GM12891 (cell line): ENCODE data around the gene NEU4.

ENCODE experiments used
- DNase-seq: peaks from one replicate; pipeline ENCODE4 v3.0.0; 2011; ENCODE audit warnings: low spot score; ENCODE audit not compliant: insufficient read length
- FAIRE-seq: peaks from 2 replicates; lab custom pipeline; 2011; peaks lifted over from hg19 to GRCh38; lab: Jason Lieb, UNC
- PAX5 ChIP-seq: IDR thresholded peaks from 2 replicates; pipeline ENCODE4 v1.6.1; 2011; ENCODE audit warnings: low read length, moderate library complexity, mild to moderate bottlenecking; ENCODE audit not compliant: insufficient read depth, severe bottlenecking
- POLR2A ChIP-seq: IDR thresholded peaks from 2 replicates; pipeline ENCODE4 v1.6.1; 2011; ENCODE audit warnings: low read depth, low read length, control low read depth
- POLR2AphosphoS5 ChIP-seq: IDR thresholded peaks from 2 replicates; pipeline ENCODE4 v1.6.1; 2011; ENCODE audit warnings: low read depth, low read length, control low read depth
- POU2F2 ChIP-seq: IDR thresholded peaks from 2 replicates; pipeline ENCODE4 v1.6.1; 2011; ENCODE audit warnings: low read depth, mild to moderate bottlenecking, control low read depth, low read length, moderate library complexity
- SPI1 ChIP-seq: IDR thresholded peaks from 2 replicates; pipeline ENCODE4 v1.6.1; 2011; ENCODE audit warnings: low read depth, low read length, control low read depth
- TAF1 ChIP-seq: IDR thresholded peaks from 2 replicates; pipeline ENCODE4 v1.6.1; 2011; ENCODE audit warnings: low read depth, low read length, control low read depth

Gene NEU4

GRCh38 chr2:241835611-241836010, 26.6 kb downstream of the NEU4 start:
- FAIRE-seq (no peak), DNase-seq (no peak)
- TF ChIP-seq POU2F2 (no peak), POLR2AphosphoS5 (no peak), TAF1 (no peak), SPI1 (no peak), POLR2A (no peak), PAX5 (no peak)

GRCh38 chr2:241836292-241836691, 27.3 kb downstream of the NEU4 start:
- DNase-seq (no peak), FAIRE-seq (no peak)
- TF ChIP-seq TAF1: no peak
- TF ChIP-seq SPI1: no peak
- TF ChIP-seq POLR2AphosphoS5: no peak
- TF ChIP-seq POU2F2: no peak
- TF ChIP-seq POLR2A: no peak
- no peak for TF ChIP-seq PAX5

- DNase-seq (no peak), FAIRE-seq (no peak)
- TF ChIP-seq PAX5: no peak
- TF ChIP-seq POU2F2: no peak
- no peak for TF ChIP-seq POLR2A
- TF ChIP-seq SPI1: no peak
- TF ChIP-seq TAF1: no peak
- TF ChIP-seq POLR2AphosphoS5: no peak
Measured at GRCh38 chr2:241837197-241837965, 28.4 kb downstream of the NEU4 start.

- TF ChIP-seq TAF1: no peak
- no peak for TF ChIP-seq POU2F2
- TF ChIP-seq POLR2A: no peak
- TF ChIP-seq SPI1: no peak
- TF ChIP-seq PAX5: no peak
- TF ChIP-seq POLR2AphosphoS5: no peak
- DNase-seq (no peak), FAIRE-seq (no peak)
Measured at GRCh38 chr2:241841181-241842066, 32.4 kb downstream of the NEU4 start.

- no peak for TF ChIP-seq PAX5
- no peak for TF ChIP-seq POU2F2
- no peak for TF ChIP-seq POLR2A
- no peak for TF ChIP-seq TAF1
- no peak for TF ChIP-seq SPI1
- TF ChIP-seq POLR2AphosphoS5: no peak
- DNase-seq (no peak), FAIRE-seq (no peak)
Measured at GRCh38 chr2:241842067-241842415, 33.0 kb downstream of the NEU4 start.

DNA sequence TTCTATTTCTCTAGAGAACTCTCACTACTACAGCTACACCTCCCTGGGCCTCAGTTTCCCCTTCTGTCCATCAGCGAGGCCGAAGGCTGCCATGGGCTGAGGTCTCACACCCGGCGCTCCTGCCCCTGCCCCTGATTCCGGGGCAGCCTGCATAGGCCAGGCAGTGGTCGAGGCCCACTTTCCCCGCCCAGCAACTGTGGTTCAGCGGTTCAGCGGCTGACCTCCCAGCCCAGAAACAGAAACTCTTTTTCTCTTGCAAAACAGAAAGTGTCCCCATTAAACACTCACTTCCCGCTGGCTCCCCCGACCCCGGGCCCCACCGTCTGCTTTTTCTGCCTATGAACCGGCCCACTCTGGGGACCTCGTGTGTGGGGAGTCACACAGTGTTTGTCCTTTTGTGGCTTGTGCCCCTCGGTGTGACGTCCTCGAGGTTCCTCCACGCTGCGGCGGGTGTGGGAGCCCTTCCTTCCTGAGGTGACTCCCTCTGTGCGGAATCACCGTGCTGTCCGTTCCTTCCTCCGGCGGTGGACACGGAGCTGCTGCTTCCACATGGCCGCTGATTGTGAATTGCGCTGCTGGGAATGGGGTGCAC, 33.7 kb downstream of the NEU4 start:
- peak; percentile 70 for DNase-seq
- TF ChIP-seq SPI1 (0 out of 2 replicates have a peak, but pooled peaks have one; percentile 13), POU2F2 (no peak), POLR2A (no peak)
- FAIRE-seq: peak; percentile 85

DNA sequence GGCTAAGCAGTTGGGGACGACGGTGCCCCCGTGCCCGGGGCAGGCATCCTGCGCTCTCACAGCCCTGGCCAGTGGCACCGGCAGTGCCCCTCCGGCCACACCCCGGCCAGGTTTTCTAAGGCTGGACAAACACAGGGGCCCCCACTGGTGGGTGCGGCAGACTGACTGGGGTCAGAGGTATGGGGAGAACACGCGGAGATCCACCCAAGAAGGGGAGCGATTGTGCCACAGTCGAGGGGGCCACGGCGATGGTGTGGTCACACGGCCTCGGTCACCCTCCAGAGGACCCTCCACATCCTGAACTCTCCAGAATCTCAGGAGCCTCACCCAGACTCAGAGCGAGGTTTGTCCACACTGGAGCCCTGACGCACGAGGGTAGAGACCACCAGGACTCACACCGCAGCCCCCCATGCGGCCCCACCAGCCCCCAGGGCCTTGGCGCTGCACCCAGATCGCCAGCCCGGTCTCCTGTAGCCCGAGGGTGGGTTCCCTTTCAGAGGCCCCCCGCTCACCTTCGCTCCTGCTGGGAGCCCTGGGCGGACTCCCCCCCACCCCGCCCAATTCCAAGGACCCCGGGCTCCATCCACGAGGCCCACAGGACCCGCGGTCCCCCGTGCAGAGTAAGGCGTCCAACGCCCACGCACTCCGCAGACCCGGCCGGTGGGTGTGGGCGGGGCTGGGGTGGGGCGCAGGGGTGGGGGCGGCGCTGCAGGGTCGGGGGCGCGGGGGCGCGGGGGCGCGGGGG, 34.5 kb downstream of the NEU4 start:
- no peak for TF ChIP-seq SPI1
- no peak for TF ChIP-seq POLR2A
- no peak for TF ChIP-seq TAF1
- no peak for TF ChIP-seq PAX5
- TF ChIP-seq POLR2AphosphoS5: no peak
- no peak for TF ChIP-seq POU2F2
- DNase-seq: peak; percentile 28
- no peak for FAIRE-seq

GRCh38 chr2:241844066-241844728, 35.2 kb downstream of the NEU4 start:
- peak; percentile 93 for FAIRE-seq
- TF ChIP-seq POLR2AphosphoS5 (peak; percentile 22; the same call in 1 of the 2 replicates), POLR2A (0 out of 2 replicates have a peak, but pooled peaks have one; percentile 18), TAF1 (no peak), POU2F2 (0 out of 2 replicates have a peak, but pooled peaks have one; percentile 14), SPI1 (peak; percentile 55)
- peak; percentile 78 for DNase-seq
